Measurements from ENCODE around the gene TECR.
"Not testable (repeated sequence)": the region's sequence is repeated elsewhere in the genome, so short reads cannot be mapped to it uniquely, and the experiment has no call there.

Gene TECR

GRCh38 chr19:14562660-14563589 lies 33.5 kb downstream of the TECR start:
- DNase-seq: no peak

- no peak for DNase-seq
These were observed 34.2 kb downstream of the TECR start for GRCh38 chr19:14563590-14563926.

GRCh38 chr19:14563989-14564651 lies 34.7 kb downstream of the TECR start:
- peak; percentile 47 for DNase-seq

GRCh38 chr19:14564652-14565297 lies 35.4 kb downstream of the TECR start:
- not testable (repeated sequence) for DNase-seq

- no peak for DNase-seq
These were observed 35.9 kb downstream of the TECR start for GRCh38 chr19:14565298-14565679.

- no peak for DNase-seq
These were observed 36.6 kb downstream of the TECR start for GRCh38 chr19:14565765-14566711.

GRCh38 chr19:14566712-14567077 lies 37.3 kb downstream of the TECR start:
- no peak for DNase-seq

GRCh38 chr19:14567079-14567478 lies 37.7 kb downstream of the TECR start:
- DNase-seq: no peak

- DNase-seq: no peak
These were observed 41.6 kb downstream of the TECR start for GRCh38 chr19:14570864-14571527.

GRCh38 chr19:14571695-14572490 lies 42.5 kb downstream of the TECR start, which contains the start of gene NDUFB7:
Gene NDUFB7 (minus strand): TSS chr19:14572066. CDS start chr19:14572000, 66 bp downstream.
- DNase-seq: peak; percentile 84

GRCh38 chr19:14575428-14575980 lies 46.1 kb downstream of the TECR start:
- DNase-seq: no peak

- DNase-seq: no peak
These were observed 47.0 kb downstream of the TECR start for GRCh38 chr19:14576363-14576762.

- no peak for DNase-seq
These were observed 47.9 kb downstream of the TECR start for GRCh38 chr19:14577264-14577663.

- no peak for DNase-seq
These were observed 48.6 kb downstream of the TECR start for GRCh38 chr19:14577885-14578427.

GRCh38 chr19:14580623-14581237 lies 51.3 kb downstream of the TECR start:
- peak; percentile 53 for DNase-seq

GRCh38 chr19:14582894-14583340 lies 53.5 kb downstream of the TECR start, which contains the start of gene CLEC17A:
Gene CLEC17A (plus strand): TSS chr19:14583084. CDS start chr19:14583161, 77 bp downstream.
- no peak for DNase-seq

- not testable (repeated sequence) for DNase-seq
These were observed 55.0 kb downstream of the TECR start for GRCh38 chr19:14584372-14584771.

GRCh38 chr19:14585187-14585586 lies 55.8 kb downstream of the TECR start:
- not testable (repeated sequence) for DNase-seq

GRCh38 chr19:14589433-14589832 lies 60.0 kb downstream of the TECR start:
- DNase-seq: not testable (repeated sequence)

GRCh38 chr19:14595558-14595957 lies 66.2 kb downstream of the TECR start:
- DNase-seq: no peak

Measured in stimulated activated CD4-positive, alpha-beta T cell treated with anti-CD3 and anti-CD28 coated beads, Interleukin-12 subunit alpha, Interleukin-12 subunit beta, amount 100 ng/mL, for 4 hours (primary cell).